ENCODE data around the gene SLC7A6. TPM values are rescaled to one million over a fixed set of nuclear protein-coding genes. Genes with fewer than 3 reads are reported as not detected.

SLC7A6 gene
- total RNA-seq, 2 donors from 2014 or later, result 28.4 to 39.7 TPM

- peak; percentile 91 for DNase-seq (ENCODE audit: low spot score)
- intact Hi-C loops (cut with DNase I), result loop anchor here (2.0 to 5.0 kb wide), 2 partner anchors 66 to 68 kb away; partner anchors contain the start of gene SLC7A6 (in 1 of the 2)
These were observed 64.0 kb downstream of the SLC7A6 start for GRCh38 chr16:68328151-68328859.

- intact Hi-C loops (cut with DNase I), result loop anchor here (2.0 to 5.0 kb wide), 2 partner anchors 67 to 68 kb away; partner anchors contain the start of gene SLC7A6 (in 1 of the 2)
- no peak for DNase-seq (ENCODE audit: low spot score)
These were observed 64.6 kb downstream of the SLC7A6 start for GRCh38 chr16:68328860-68329390.

- no peak for DNase-seq (ENCODE audit: low spot score)
- intact Hi-C loops (cut with DNase I), result no loop called here
These were observed 67.6 kb downstream of the SLC7A6 start for GRCh38 chr16:68331879-68332410.

- intact Hi-C loops (cut with DNase I), result no loop called here
- no peak for DNase-seq (ENCODE audit: low spot score)
These were observed 68.2 kb downstream of the SLC7A6 start for GRCh38 chr16:68332411-68333121.

- DNase-seq (ENCODE audit: low spot score), result no peak
- intact Hi-C loops (cut with DNase I), result no loop called here
These were observed 70.8 kb downstream of the SLC7A6 start for GRCh38 chr16:68335175-68335574.

GRCh38 chr16:68338326-68339119, 74.2 kb downstream of the SLC7A6 start:
- no peak for DNase-seq (ENCODE audit: low spot score)

GRCh38 chr16:68339214-68339613, 74.9 kb downstream of the SLC7A6 start:
- intact Hi-C loops (cut with DNase I), result no loop called here
- DNase-seq (ENCODE audit: low spot score), result no peak

More at GRCh38 chr16:68338326-68339119, 74.2 kb downstream of the SLC7A6 start:
- intact Hi-C loops (cut with DNase I), result no loop called here

GRCh38 chr16:68342620-68343019, 78.3 kb downstream of the SLC7A6 start:
- intact Hi-C loops (cut with DNase I), result no loop called here

GRCh38 chr16:68343137-68343536, 78.8 kb downstream of the SLC7A6 start:
- intact Hi-C loops (cut with DNase I), result no loop called here
- no peak for DNase-seq (ENCODE audit: low spot score)

More at GRCh38 chr16:68342620-68343019, 78.3 kb downstream of the SLC7A6 start:
- DNase-seq (ENCODE audit: low spot score), result peak; percentile 36

GRCh38 chr16:68344252-68344651, 79.9 kb downstream of the SLC7A6 start:
- intact Hi-C loops (cut with DNase I), result no loop called here
- DNase-seq (ENCODE audit: low spot score), result peak; percentile 73

GRCh38 chr16:68345351-68345810, 81.1 kb downstream of the SLC7A6 start:
- intact Hi-C loops (cut with DNase I), result no loop called here
- peak; percentile 74 for DNase-seq (ENCODE audit: low spot score)

- intact Hi-C loops (cut with DNase I), result no loop called here
- DNase-seq (ENCODE audit: low spot score), result peak; percentile 46
These were observed 81.8 kb downstream of the SLC7A6 start for GRCh38 chr16:68345958-68346635.

GRCh38 chr16:68346892-68347480, 82.7 kb downstream of the SLC7A6 start:
- intact Hi-C loops (cut with DNase I), result no loop called here
- no peak for DNase-seq (ENCODE audit: low spot score)

GRCh38 chr16:68347605-68348004, 83.3 kb downstream of the SLC7A6 start:
- intact Hi-C loops (cut with DNase I), result no loop called here
- DNase-seq (ENCODE audit: low spot score), result no peak

GRCh38 chr16:68348639-68349445, 84.5 kb downstream of the SLC7A6 start:
- DNase-seq (ENCODE audit: low spot score), result no peak
- intact Hi-C loops (cut with DNase I), result no loop called here

- intact Hi-C loops (cut with DNase I), result no loop called here
- DNase-seq (ENCODE audit: low spot score), result no peak
These were observed 85.6 kb downstream of the SLC7A6 start for GRCh38 chr16:68349838-68350410.

- intact Hi-C loops (cut with DNase I), result no loop called here
- no peak for DNase-seq (ENCODE audit: low spot score)
These were observed 86.6 kb downstream of the SLC7A6 start for GRCh38 chr16:68350813-68351350.

Measured in posterior vena cava (tissue), 2 donors.